ENCODE results near the gene PSMD4. TPM values are rescaled to one million over a fixed set of nuclear protein-coding genes. Genes with fewer than 3 reads are reported as not detected.
A peak's percentile ranks its signal among the peaks of the same experiment; 100 is the strongest.

Gene PSMD4
- total and polyA plus RNA-seq, 2 donors (not counting 3 experiments of a cell fraction or from before 2014, with no cell fraction given): 181 to 266 TPM

GRCh38 chr1:151281225-151281968, 26.9 kb downstream of the PSMD4 start:
- DNase-seq (ENCODE audit: low read depth, low spot score) (peak; percentile 98), FAIRE-seq (peak; percentile 98)
- peaks cover 2 to 5% of the 10 kb centered on the region in 2 experiments for H3K27me3 ChIP-seq (ENCODE audit: control insufficient read depth in 2 of 2, insufficient read depth in 2 of 2, low read length in 2 of 2)
- H3K9me1 ChIP-seq (replicated peaks; ENCODE audit: control insufficient read depth, extremely low read depth, insufficient read depth, low read length): no peaks in the 10 kb centered on the region
- H3K9ac ChIP-seq (replicated peaks; ENCODE audit: extremely low read depth, insufficient read depth, low read length): peak overlapping the region; percentile 82
- ChIA-PET CTCF (interaction anchor here (0.6 to 4.1 kb wide), 14 partner anchors 11 to 182 kb away, joined by 3 to 26 read pairs (median 4); partner anchors contain the start of genes PI4KB, PSMB4, PSMD4 and RFX5), POLR2A (interaction anchor here (0.6 to 1.2 kb wide), 9 partner anchors 11 to 115 kb away, joined by 3 to 4 read pairs (median 3); partner anchors contain the start of gene PI4KB)
- H2AFZ ChIP-seq (ENCODE audit: low read depth, low read length): peak overlapping the region; percentile 63
- H3K79me2 ChIP-seq (ENCODE audit: control insufficient read depth, insufficient read depth, low read length): peaks cover 8% of the 10 kb centered on the region
- peak; percentile 88 for TF ChIP-seq JUN (IDR thresholded peaks at IDR 0.05; ENCODE audit: borderline replicate concordance, insufficient read depth, insufficient read length, low read depth)
- TF ChIP-seq MAX (IDR thresholded peaks at IDR 0.05; ENCODE audit: insufficient read depth, insufficient read length): peak; percentile 43
- TF ChIP-seq GATA2 (IDR thresholded peaks at IDR 0.05; ENCODE audit: insufficient read depth, insufficient read length, low read depth, low read length): no peak
- peak; percentile 58 for TF ChIP-seq POLR2A (IDR thresholded peaks at IDR 0.05; ENCODE audit: low read depth, low read length)
- peak in 1 of 2 donors; percentile 2 for TF ChIP-seq CTCF (IDR thresholded peaks at IDR 0.05; ENCODE audit: extremely low read depth in 1 of 2, insufficient read depth in 1 of 2, low read depth in 1 of 2, low read length in 2 of 2)
- TF ChIP-seq POLR2AphosphoS5 (IDR thresholded peaks at IDR 0.05; ENCODE audit: insufficient read depth, low read depth, low read length): peak; percentile 50
- no peak for TF ChIP-seq EZH2 (IDR thresholded peaks at IDR 0.05; ENCODE audit: borderline replicate concordance, low read depth, low read length, severe bottlenecking)
- no peaks in the 10 kb centered on the region for H3K9me3 ChIP-seq (replicated peaks; ENCODE audit: control insufficient read depth, insufficient read depth, low read length)
- H3K4me1 ChIP-seq (ENCODE audit: control insufficient read depth, extremely low read depth, insufficient read depth, low read length): peaks cover 9% of the 10 kb centered on the region
- intact Hi-C loops (cut with micrococcal nuclease): loop anchor here (1.0 to 2.0 kb wide), 7 partner anchors 20 to 118 kb away; partner anchors contain the start of genes PI4KB, PIP5K1A, PSMB4 and PSMD4
- peak overlapping the region; percentile 81 for H3K27ac ChIP-seq (ENCODE audit: insufficient read depth, low read depth, low read length)
- dilution Hi-C loops (cut with MboI; ENCODE audit: extremely low pct_ligation_motif_present, low sequenced_read_pairs): no loop called here
- TSS peak; percentile 83 for BruUV-seq (replicated peaks)
- H3K36me3 ChIP-seq (ENCODE audit: control insufficient read depth in 2 of 2, extremely low read depth in 1 of 2, insufficient read depth in 2 of 2, low read length in 2 of 2): peaks cover 0 to 7% of the 10 kb centered on the region in 2 experiments
- no peaks in the 10 kb centered on the region for H4K20me1 ChIP-seq (replicated peaks; ENCODE audit: control insufficient read depth, extremely low read depth, insufficient read depth, low read length)
- peak overlapping the region; percentile 27 to 80 (median 66) for H3K4me3 ChIP-seq (replicated peaks in 1 of 3; ENCODE audit: insufficient read depth in 1 of 3, low read depth in 1 of 3, low read length in 3 of 3)
- H3K4me2 ChIP-seq (ENCODE audit: insufficient read depth, low read length): peak overlapping the region; percentile 61

All from endothelial cell of umbilical vein (primary cell).